ENCODE results near the gene GCLC.
"Not testable (repeated sequence)": the region's sequence is repeated elsewhere in the genome, so short reads cannot be mapped to it uniquely, and the experiment has no call there.

The GCLC gene

GRCh38 chr6:53564401-53565065 lies 19.6 kb upstream of the GCLC start:
- FAIRE-seq, result peak; percentile 30
- no peak for DNase-seq (ENCODE audit: low spot score)

DNA sequence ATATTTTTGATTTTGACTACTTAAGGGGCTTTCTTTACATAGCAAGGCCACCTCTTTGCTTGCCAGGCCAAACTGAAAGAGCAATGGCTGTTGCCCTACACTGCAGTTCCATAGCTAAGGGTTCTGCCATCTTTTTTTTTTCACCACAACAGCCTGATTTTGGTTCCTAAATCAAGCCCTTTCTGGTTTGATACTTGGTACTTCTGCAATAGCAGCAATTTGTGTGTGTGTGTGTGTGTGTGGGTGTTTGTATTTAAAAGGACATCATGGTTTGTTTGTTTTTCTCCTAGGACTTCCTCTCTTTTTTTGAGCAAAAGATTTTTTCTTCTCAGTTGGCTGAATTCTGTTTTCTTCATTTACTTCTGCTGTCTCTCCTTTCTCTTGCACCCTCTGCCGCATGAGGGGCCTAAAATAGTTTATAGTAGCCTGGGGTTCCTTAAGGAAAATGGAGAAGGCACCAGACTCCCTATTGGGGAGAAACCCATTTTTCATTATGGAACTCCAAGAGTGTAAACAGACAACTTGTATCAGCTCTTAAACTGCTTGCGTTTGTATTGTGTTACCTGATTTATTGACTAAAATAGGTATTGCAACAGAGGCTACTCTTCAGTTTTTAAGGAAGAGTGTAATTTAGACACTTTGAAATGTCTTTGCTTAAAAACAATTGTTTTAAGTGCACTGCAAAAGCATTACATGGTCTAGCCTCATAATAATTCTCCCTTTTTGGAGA lies 12.2 kb upstream of the GCLC start:
- no peak for FAIRE-seq

GRCh38 chr6:53553600-53553999 lies 8.7 kb upstream of the GCLC start:
- FAIRE-seq, result not testable (repeated sequence)

More for the DNA sequence above, 12.2 kb upstream of the GCLC start:
- no peak for DNase-seq (ENCODE audit: low spot score)

DNA sequence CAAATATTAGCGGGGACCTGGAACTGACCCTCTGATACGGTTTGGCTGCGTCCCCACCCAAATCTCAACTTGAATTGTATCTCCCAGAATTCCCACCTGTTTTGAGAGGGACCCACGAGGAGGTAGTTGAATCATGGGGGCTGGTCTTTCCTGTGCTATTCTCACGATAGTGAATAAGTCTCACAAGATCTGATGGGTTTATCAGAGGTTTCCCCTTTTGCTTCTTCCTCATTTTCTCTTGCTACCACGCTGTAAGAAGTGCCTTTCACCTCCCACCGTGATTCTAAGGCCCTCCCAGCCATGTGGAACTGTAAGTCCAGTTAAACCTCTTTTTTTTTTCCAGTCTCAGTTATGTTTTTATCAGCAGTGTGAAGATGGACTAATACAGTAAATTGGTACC lies 6.8 kb upstream of the GCLC start:
- DNase-seq (ENCODE audit: low spot score); FAIRE-seq: not testable (repeated sequence)

More at GRCh38 chr6:53553600-53553999, 8.7 kb upstream of the GCLC start:
- not testable (repeated sequence) for DNase-seq (ENCODE audit: low spot score)

DNA sequence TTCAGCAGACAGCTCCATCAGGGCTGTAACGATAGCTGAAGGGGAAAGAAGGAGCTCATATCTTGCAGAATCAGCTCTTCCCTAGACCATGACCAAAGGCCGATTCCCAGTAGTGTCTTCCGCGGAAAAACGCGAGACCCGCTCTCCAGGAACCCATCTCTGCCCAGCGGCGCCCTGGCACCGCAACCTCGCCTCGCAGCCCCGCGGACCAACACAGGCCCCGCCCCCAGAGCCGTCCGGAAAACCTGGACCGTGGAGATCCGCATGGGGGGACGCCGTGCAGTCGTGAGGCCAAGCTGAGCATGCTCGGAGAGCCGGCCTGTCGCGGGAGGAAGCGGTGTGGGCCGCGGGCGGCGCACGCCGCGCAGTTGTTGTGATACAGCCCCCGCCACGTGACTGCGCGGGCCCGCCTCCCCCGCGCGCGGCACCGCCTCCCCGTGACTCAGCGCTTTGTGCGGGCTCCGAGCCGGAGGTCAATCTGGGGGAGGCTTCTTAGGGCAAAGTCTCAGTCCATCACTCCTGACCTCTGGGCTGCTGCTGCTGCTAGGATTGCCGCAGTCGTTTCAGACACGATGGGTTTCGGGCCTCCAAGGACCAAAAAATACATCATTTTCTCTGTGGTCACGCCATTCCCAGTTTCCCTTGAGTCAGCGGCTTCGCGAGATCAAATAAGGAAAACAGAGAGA lies 3.1 kb upstream of the GCLC start:
- FAIRE-seq, result peak; percentile 94

DNA sequence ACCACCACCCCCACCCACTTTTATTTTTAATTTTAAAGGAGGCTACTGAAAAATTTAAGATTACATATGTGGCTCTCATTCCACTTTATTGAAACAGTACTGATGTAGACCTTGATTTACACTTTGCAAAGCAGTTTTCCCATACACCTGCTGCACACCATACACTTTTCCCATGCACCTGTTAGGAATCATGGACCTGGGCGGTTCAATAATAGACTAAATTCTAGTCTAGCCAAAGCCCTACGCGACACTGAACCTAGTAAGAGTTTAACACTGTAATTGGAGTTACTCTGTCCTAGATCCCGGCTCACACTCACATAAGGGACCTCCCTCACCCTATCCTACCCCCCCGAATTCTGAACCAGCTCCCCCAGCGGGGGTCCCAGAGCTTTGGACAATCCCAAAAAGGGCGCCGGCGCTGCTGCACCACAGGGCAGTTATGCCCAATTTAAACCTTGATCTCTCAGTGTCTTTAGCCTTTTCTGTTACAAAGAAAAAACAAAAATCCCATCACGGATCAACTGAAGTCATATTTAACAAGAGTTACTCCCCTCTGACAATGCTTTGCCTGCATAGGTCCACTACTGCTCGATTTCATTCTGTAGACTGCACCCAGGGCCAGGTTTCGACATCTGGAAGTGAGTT lies 2.4 kb upstream of the GCLC start:
- no peak for FAIRE-seq
- DNase-seq (ENCODE audit: low spot score), result no peak

More for the DNA sequence above, 3.1 kb upstream of the GCLC start:
- peak; percentile 99 for DNase-seq (ENCODE audit: low spot score)

DNA sequence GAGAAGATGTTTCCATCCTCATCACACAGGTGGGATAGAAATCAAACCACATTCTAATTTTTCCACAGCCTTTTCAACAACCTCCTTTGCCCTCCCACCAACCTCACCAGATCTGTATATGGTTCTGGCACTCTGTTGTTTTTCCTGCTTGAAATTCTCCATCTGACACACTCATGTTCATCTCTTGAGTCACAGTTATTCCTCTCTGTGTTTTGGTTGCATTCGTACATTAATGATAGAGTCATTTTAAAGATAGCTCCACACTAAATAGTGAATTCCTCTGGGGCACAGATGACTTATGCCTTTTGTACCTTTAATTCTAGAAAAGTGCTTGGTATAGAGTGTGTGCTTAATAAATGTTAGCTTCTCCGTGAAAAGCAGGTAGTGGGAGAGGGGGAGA lies 1.4 kb upstream of the GCLC start:
- FAIRE-seq, result no peak
- DNase-seq (ENCODE audit: low spot score), result no peak

DNA sequence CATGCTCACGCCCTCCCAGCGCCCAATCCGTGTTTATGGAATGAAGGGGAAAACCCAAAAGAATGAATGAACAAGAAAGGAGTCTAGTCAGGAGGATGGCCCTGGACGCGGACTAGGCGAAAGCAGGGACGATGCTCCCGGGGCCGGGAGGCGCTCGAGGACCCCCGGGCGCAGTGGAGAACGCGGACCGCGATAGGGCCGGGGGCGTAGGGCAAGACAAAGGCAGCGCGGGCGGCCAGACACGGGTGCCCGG lies 758 bp downstream of the GCLC start:
- FAIRE-seq (no peak), DNase-seq (ENCODE audit: low spot score) (no peak)

DNA sequence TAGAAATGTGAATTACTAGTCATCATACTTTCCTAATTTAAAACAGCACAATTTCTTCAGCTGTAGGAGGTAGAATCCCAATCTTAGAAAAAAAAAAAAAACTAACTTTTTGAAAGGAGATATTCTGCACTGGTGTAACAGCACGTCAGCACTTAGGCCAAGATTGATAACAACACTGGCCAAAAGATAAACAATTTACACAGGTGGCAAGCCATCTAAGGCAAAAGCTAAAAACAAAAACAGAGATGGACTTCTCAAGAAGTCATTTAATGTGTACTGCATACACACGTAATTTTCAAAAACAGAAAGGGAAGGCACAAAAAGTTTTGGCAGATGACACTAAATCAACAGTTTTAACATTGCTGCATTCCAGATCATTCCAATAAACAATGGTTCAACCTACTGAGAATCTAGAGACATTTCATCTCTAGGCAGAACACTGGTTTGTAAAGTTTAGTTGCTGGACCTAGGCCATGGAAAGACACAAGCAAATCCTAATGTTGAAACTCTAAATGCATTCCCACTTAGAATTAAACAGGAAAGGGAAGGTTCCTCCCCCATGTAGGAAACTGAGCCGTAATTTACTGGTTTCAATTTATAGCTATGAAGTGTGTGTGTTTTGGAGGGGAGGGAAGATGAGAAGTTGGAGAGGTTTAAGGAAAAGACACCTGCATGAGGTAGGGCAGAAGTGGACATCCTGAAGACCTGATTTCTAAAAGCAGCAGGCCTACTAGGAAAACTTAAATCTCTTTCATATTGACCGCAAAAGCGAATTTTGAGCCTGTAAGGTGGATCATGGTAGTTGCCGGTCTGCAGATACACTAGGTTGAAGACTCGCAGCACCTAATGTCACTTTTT lies 1.3 kb downstream of the GCLC start:
- FAIRE-seq, result no peak

DNA sequence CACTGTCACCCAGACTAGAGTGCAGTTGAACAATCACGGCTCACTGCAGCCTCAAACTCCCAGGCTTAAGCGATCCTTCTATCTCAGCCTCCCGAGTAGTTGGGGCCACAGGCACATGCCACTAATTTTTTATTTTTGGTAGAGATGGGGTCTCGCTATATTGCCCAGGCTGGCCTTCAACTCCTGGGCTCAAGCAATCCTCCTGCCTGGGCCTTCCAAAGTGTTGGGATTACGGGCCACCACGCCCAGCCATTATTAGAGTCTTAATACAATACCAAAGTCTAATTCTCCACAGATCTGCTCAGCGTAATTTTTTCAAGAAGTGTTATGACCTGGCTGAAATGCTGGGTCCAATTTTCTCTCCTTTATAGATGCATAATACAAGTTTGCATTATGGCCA lies 3.0 kb downstream of the GCLC start:
- FAIRE-seq (no peak), DNase-seq (ENCODE audit: low spot score) (no peak)

More for the DNA sequence above, 1.3 kb downstream of the GCLC start:
- DNase-seq (ENCODE audit: low spot score), result no peak

DNA sequence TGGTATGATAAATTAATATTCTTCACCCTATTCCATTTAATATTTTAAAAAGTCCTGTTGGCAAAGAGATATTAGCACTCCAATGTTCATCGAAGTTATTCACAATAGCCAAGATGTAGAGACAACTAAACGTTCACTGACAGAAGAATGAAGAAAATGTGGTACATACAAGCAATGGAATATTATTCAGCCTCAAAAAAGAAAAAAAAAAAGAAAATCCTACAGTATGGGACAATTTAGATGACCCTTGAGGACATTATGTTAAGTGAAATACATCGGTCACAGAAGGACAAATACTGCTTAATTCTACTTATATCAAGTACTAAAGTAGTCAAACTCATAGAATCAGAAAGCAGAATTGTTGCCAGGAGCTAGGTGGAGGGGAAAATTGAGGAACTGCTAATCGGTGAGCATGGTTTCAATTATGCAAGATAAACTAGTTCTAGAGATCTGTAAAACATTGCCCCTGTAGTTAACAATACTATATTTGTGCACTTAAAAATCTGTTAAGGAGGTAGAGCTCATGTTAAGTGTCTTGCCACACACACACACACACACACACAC lies 4.7 kb downstream of the GCLC start:
- FAIRE-seq, result no peak
- DNase-seq (ENCODE audit: low spot score), result no peak

DNA sequence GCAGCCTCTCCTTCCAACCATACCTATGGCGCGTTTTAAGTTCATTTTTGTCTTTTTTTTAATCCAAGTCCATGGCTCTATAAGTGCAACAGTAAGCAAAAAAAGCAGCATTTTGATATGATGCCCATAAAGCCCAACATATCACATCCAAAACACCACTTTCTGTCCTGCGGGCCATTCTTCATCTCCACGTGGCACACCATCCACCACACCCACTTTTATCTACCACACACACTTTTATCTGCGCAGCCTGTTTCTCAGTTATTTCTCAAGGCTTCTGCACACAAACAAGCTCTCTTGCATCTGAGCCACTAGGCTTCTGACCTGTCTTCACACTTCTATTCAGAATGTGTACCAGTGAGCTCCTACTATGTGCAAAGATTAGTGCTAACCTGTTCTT lies 5.3 kb downstream of the GCLC start:
- DNase-seq (ENCODE audit: low spot score) (no peak), FAIRE-seq (no peak)

DNA sequence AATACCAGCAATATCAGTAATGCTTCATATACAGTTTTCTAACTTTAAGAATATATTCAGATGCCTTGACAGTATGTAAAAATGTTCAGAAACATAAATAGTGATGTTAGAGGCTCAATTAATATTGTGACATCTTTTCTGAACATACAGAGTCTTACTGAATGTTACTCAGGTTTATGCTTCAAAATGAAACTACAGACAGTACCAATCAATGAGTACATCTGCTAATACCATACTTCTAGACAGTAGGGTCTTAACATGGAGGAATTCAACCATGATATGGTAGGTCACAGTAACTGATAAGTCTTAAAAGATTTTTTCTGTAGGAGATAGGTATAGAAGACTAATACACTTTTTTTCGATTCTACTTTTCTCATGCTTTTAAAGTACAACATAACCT lies 8.3 kb downstream of the GCLC start:
- DNase-seq (ENCODE audit: low spot score) (no peak), FAIRE-seq (no peak)

- FAIRE-seq, result no peak
- DNase-seq (ENCODE audit: low spot score), result no peak
Measured at GRCh38 chr6:53532942-53533341, 12.0 kb downstream of the GCLC start.

- no peak for DNase-seq (ENCODE audit: low spot score)
- FAIRE-seq, result no peak
Measured at GRCh38 chr6:53532061-53532797, 12.7 kb downstream of the GCLC start.

DNA sequence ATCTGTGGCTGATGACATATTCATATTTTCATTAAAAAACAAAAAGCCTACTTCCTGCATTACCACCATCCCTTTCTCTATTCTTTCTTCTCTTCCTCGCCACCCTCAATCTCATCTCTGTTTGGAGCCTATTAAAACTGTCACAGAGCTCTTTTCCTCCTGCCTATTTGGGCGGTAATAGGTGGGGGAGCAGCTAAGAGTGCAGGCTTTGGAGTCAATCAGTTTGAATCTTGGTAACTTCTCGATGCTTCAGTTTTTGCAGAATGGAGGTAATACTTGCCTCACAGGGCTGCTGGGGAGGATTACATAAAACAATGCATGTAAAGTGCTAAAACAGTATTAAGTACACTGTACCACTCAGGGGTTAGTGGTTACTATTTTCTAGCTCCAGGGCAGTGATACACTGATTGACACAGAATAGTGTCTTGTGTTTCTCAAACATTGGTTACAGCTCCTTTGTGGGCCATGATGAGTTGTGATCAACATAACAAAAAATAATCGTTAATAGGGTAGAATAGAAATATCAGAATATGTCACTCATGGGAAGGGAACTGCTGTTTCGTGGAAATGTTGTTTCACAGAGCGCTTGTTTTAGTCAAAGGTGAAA lies 14.0 kb downstream of the GCLC start:
- FAIRE-seq, result no peak
- no peak for DNase-seq (ENCODE audit: low spot score)

DNA sequence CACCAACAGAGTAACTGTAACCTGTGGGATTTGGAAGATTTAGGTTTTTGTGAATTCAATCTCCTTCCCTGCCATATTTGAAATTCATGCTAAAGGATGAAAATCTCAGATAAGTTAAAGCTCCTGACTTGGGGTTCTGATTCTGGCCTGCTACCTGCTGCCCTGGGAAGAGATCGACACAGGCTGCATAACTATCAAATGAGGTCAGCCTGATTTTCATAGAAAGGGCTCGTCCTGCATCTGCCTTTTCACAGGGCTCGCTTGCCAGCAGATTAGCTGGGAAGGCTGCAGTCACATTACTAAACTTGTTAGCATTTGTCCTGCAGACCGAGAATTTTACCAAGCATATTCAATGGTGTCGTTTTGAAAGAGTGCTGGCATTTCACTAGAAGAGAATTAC lies 14.6 kb downstream of the GCLC start:
- DNase-seq (ENCODE audit: low spot score) (peak; percentile 32), FAIRE-seq (no peak)

DNA sequence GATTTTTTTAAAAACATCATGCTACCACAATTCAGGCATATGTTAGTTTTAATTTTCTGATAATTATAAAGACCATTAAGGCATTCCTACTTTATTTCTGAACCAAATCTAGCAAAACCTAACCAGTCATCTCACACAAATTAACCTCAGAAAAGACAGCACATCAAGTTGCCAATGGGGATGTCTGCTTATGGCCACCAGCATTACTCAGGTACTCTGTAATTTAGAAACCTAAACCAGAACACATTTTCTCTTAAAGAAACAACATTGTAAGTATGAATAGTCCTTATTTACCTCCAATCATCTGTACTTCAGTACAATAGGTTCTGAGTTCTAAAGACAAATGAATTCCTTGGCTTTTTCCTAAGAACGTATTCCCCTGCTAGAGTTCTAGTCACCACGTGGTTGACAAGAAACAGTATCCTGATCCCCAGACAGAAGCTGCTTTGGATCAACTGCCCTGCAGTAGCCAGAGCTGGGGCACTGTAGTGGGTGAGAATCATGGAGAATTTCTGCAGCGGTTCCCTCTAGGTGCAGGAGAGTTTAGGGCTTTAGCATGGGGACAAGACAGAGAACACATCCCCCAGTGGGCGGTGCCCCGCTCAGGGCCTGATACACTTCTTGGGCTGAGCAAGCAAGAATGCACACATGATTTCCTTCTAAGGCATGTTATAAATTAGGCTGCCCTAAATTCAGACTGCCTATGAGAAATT lies 15.4 kb downstream of the GCLC start:
- DNase-seq (ENCODE audit: low spot score), result no peak
- FAIRE-seq, result no peak

DNA sequence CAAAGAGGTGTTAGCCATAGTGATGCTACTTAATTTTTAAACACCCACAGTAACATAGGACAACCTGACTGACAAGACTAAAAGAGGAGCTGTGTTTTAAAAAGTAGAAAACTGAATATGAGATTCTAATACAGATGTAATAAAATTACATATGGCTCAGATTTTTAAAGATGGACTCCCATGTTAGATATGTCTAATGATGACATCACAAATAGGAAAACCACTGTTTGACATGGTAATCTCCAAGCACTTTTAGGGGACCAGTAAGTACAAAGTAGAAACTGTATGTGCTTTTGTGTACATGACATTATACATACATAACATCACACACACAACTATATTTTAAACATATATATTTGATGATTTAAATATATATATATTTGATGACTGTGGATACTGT lies 16.8 kb downstream of the GCLC start:
- no peak for FAIRE-seq
- no peak for DNase-seq (ENCODE audit: low spot score)
